Mononuclear cell (primary cell): ENCODE results near the gene C17orf58. TPM values are rescaled to one million over a fixed set of nuclear protein-coding genes. Genes with fewer than 3 reads are reported as not detected.

Source experiments
- H3K27me3 ChIP-seq: 2 replicates; pipeline ENCODE4 v1.6.0; 2011; ENCODE audit warnings: low read length, control low read depth; ENCODE audit not compliant: insufficient read depth
- H3K4me1 ChIP-seq: 2 replicates; pipeline ENCODE4 v1.5.1; 2011; ENCODE audit warnings: mild to moderate bottlenecking, low read length, control low read depth; ENCODE audit not compliant: insufficient read depth
- H3K4me3 ChIP-seq: 2 replicates; pipeline ENCODE4 v1.5.1; 2011; ENCODE audit warnings: mild to moderate bottlenecking, low read length, moderate library complexity
- H3K9me3 ChIP-seq: 2 replicates; pipeline ENCODE4 v1.5.1; 2011; ENCODE audit warnings: low read depth, mild to moderate bottlenecking, control low read depth, low read length
- total RNA-seq: library from RNA; depleted of rRNA; stranded (reverse); fragments of >200 nt; gene quantifications from one replicate; pipeline ENCODE4 v1.2.3, GENCODE V29; 2012

C17orf58 gene
- total RNA-seq, 1 donor: 2.1 TPM

DNA sequence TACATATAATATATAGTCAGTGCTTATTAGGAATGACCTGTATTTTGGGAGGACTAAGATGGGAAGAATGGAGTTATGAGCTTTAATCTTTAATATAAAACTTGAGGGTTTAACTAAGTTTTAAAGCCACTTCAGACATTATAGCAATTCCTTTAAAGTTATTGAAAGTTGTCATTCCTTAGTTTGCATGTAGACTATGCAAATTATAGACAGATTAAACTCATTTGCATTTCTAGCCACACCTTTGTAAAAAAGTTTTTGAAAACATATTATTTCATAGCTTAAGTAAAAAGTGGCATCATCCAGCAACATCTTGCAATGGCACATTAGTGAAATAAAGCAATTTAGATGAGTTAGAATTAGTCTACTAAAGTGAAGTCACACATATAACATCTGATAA is 49.8 kb downstream of the C17orf58 start:
- H3K4me1 ChIP-seq: no peaks in the 10 kb centered on the region
- no peaks in the 10 kb centered on the region for H3K27me3 ChIP-seq
- no peaks in the 10 kb centered on the region for H3K9me3 ChIP-seq
- no peak overlapping the region for H3K4me3 ChIP-seq

DNA sequence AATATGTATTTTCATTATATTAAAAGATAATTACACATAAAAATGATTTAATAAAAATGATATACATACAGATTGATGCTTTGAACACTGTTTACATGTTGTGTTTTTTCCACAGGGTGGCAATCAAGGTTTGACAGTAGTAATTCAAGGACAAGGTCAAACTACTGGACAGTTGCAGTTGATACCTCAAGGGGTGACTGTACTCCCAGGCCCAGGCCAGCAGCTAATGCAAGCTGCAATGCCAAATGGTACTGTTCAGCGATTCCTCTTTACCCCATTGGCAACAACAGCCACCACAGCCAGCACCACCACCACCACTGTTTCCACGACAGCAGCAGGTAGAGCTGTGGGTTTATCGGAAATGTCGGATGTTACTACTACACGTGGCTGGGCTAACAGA is 52.2 kb downstream of the C17orf58 start:
- Histone ChIP-seq H3K4me1 (no peaks in the 10 kb centered on the region), H3K9me3 (no peaks in the 10 kb centered on the region), H3K4me3 (no peak overlapping the region), H3K27me3 (no peaks in the 10 kb centered on the region)

DNA sequence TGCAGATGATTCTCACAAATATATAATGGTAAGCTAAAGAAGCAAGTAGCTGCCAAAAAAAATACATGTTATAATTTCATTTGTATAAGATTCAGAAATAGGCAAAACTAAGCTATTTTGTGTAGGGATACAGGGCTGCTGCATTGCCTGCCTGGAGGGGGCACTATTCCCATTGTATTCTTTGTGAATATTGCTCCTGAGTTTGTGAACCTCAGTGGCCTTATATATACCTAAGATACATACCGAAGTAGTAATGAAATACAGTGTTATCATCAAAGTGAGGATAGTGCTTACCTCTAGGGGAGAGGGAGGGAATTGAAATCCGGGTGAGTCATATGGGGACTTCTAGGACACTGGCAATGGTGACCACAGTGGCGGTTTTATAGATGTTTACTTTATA is 53.5 kb downstream of the C17orf58 start:
- no peak overlapping the region for H3K4me3 ChIP-seq
- H3K27me3 ChIP-seq: no peaks in the 10 kb centered on the region
- H3K9me3 ChIP-seq: no peaks in the 10 kb centered on the region
- no peaks in the 10 kb centered on the region for H3K4me1 ChIP-seq

Other genes with a start within 250 kb of the C17orf58 start
- gene BPTF, start 171.0 kb downstream of the C17orf58 start, total RNA-seq: 90.0 TPM
- gene KPNA2, start 39.3 kb upstream of the C17orf58 start, total RNA-seq: 33.8 TPM